Measurements from ENCODE around the gene ANKEF1.

- TF ChIP-seq CTCF (IDR thresholded peaks at IDR 0.05 in 4 of 5, conservative IDR thresholded peaks at IDR 0.05 in 1 of 5) (no peak), POLR2A (IDR thresholded peaks at IDR 0.05) (no peak)
Measured at GRCh38 chr20:10067321-10067720, 32.5 kb downstream of the ANKEF1 start.
